CD8-positive, alpha-beta memory T cell (primary cell): ENCODE measurements around the gene PPFIA2. TPM values are rescaled to one million over a fixed set of nuclear protein-coding genes. Genes with fewer than 3 reads are reported as not detected.

Source experiments
- CTCF ChIA-PET: fragments of 350-600 bp; sonication (Branson Sonifier 250); formaldehyde crosslinking; loops from one replicate; lab custom pipeline; 2021; ENCODE audit warnings: antibody characterized with exemption; lab: Charles Lee
- POLR2A ChIA-PET: fragments of 350-600 bp; sonication (Branson Sonifier 250); formaldehyde crosslinking; loops from one replicate; lab custom pipeline; 2021; ENCODE audit warnings: antibody characterized with exemption; lab: Charles Lee
- DNase-seq, 5 donors: peaks; one replicate each; pipeline versions ENCODE4 v3.0.0 to v3.0.0-alpha.2; 2020 to 2022; ENCODE audit warnings: mixed read lengths in 1 of 5
- H3K27ac ChIP-seq: one replicate; pipeline ENCODE4 v1.7.0; 2013; ENCODE audit warnings: low read depth, mild to moderate bottlenecking, low read length, moderate library complexity
- H3K27me3 ChIP-seq: 2 replicates; pipeline ENCODE4 v1.7.0; 2013; ENCODE audit warnings: low read length, mild to moderate bottlenecking; ENCODE audit not compliant: insufficient read depth, poor library complexity, severe bottlenecking
- H3K36me3 ChIP-seq: 2 replicates; pipeline ENCODE4 v1.7.0; 2013; ENCODE audit warnings: mild to moderate bottlenecking, low read length, moderate library complexity; ENCODE audit not compliant: insufficient read depth
- H3K4me1 ChIP-seq: 2 replicates; pipeline ENCODE4 v1.7.0; 2013; ENCODE audit warnings: mild to moderate bottlenecking, low read length, moderate library complexity; ENCODE audit not compliant: insufficient read depth
- H3K4me3 ChIP-seq: 2 replicates; pipeline ENCODE4 v1.7.0; 2013; ENCODE audit warnings: mild to moderate bottlenecking, low read length
- H3K9me3 ChIP-seq: 2 replicates; pipeline ENCODE4 v1.7.0; 2013; ENCODE audit warnings: mild to moderate bottlenecking, low read length
- H3K27ac Mint-ChIP-seq, 8 donors: one replicate each; pipeline ENCODE4 v1.8.0; 2020 to 2021; ENCODE audit warnings: mixed read lengths in 8 of 8, mild to moderate bottlenecking in 6 of 8, inconsistent platforms in 3 of 8, moderate library complexity in 3 of 8
- H3K27me3 Mint-ChIP-seq, 2 donors: one replicate each; pipeline ENCODE4 v1.8.0; 2020 to 2021; ENCODE audit warnings: mixed read lengths in 2 of 2, mild to moderate bottlenecking in 1 of 2, moderate library complexity in 1 of 2
- H3K36me3 Mint-ChIP-seq, 3 donors: one replicate each; pipeline ENCODE4 v1.8.0; 2020 to 2021; ENCODE audit warnings: mixed read lengths in 3 of 3, inconsistent platforms in 1 of 3, mild to moderate bottlenecking in 1 of 3
- H3K4me1 Mint-ChIP-seq, 3 donors: one replicate each; pipeline ENCODE4 v1.8.0; 2020 to 2021; ENCODE audit warnings: mixed read lengths in 3 of 3, inconsistent platforms in 1 of 3, mild to moderate bottlenecking in 1 of 3
- H3K4me3 Mint-ChIP-seq, 7 donors: one replicate each; pipeline ENCODE4 v1.8.0; 2020 to 2021; ENCODE audit warnings: mixed read lengths in 7 of 7, mild to moderate bottlenecking in 6 of 7, moderate library complexity in 4 of 7, inconsistent platforms in 2 of 7
- H3K9me3 Mint-ChIP-seq, 5 donors: one replicate each; pipeline ENCODE4 v1.8.0; 2020 to 2022; ENCODE audit warnings: mixed read lengths in 5 of 5, mild to moderate bottlenecking in 3 of 5, moderate library complexity in 2 of 5, inconsistent platforms in 1 of 5
- polyA plus RNA-seq: library from polyadenylated mRNA; unstranded; fragments of 300-500 nt; fragmentation: Illumina TruSeq; gene quantifications from one replicate; pipeline ENCODE4 v1.2.3, GENCODE V29; 2021
- total RNA-seq, 2 experiments: library from RNA; stranded (reverse); gene quantifications; one replicate each; pipeline ENCODE4 v1.2.3, GENCODE V29; 2021

Gene PPFIA2
- total and polyA plus RNA-seq, 3 experiments from 2014 or later: not detected

- H3K4me3 ChIP-seq: no peak overlapping the region
- POLR2A ChIA-PET: no interaction called here
Observed at GRCh38 chr12:81294325-81295190, 464.6 kb downstream of the PPFIA2 start.

GRCh38 chr12:81288651-81289050, 470.5 kb downstream of the PPFIA2 start:
- H3K27ac ChIP-seq: no peak overlapping the region
- no peaks in the 10 kb centered on the region for H3K4me1 ChIP-seq
- H3K36me3 ChIP-seq: no peaks in the 10 kb centered on the region
- POLR2A ChIA-PET: no interaction called here
- H3K4me3 ChIP-seq: no peak overlapping the region
- Mint-ChIP-seq H3K27ac (no peak overlapping the region), H3K4me1 (no peaks in the 10 kb centered on the region), H3K27me3 (no peaks in the 10 kb centered on the region), H3K9me3 (peaks cover 0 to 22% (median 2%) of the 10 kb centered on the region in 5 donors), H3K4me3 (no peak overlapping the region), H3K36me3 (no peaks in the 10 kb centered on the region)
- no peaks in the 10 kb centered on the region for H3K9me3 ChIP-seq
- CTCF ChIA-PET: no interaction called here
- H3K27me3 ChIP-seq: no peaks in the 10 kb centered on the region
- DNase-seq: no peak

More at GRCh38 chr12:81294325-81295190, 464.6 kb downstream of the PPFIA2 start:
- no peak overlapping the region for H3K4me3 Mint-ChIP-seq
- no peaks in the 10 kb centered on the region for H3K4me1 ChIP-seq
- no peaks in the 10 kb centered on the region for H3K27me3 ChIP-seq
- H3K9me3 Mint-ChIP-seq: peaks cover 0 to 18% (median 6%) of the 10 kb centered on the region in 5 donors
- H3K36me3 Mint-ChIP-seq: no peaks in the 10 kb centered on the region
- no peak overlapping the region for H3K27ac ChIP-seq
- H3K9me3 ChIP-seq: no peaks in the 10 kb centered on the region
- CTCF ChIA-PET: no interaction called here
- H3K36me3 ChIP-seq: no peaks in the 10 kb centered on the region
- no peaks in the 10 kb centered on the region for H3K27me3 Mint-ChIP-seq
- no peak overlapping the region for H3K27ac Mint-ChIP-seq
- DNase-seq: no peak
- no peaks in the 10 kb centered on the region for H3K4me1 Mint-ChIP-seq

GRCh38 chr12:81284137-81284536, 475.0 kb downstream of the PPFIA2 start:
- H3K9me3 Mint-ChIP-seq: peaks cover 0 to 21% (median 2%) of the 10 kb centered on the region in 5 donors
- H3K27me3 Mint-ChIP-seq: no peaks in the 10 kb centered on the region
- H3K4me1 Mint-ChIP-seq: no peaks in the 10 kb centered on the region
- Histone ChIP-seq H3K27ac (no peak overlapping the region), H3K27me3 (no peaks in the 10 kb centered on the region), H3K4me3 (no peak overlapping the region), H3K9me3 (no peaks in the 10 kb centered on the region), H3K4me1 (no peaks in the 10 kb centered on the region), H3K36me3 (no peaks in the 10 kb centered on the region)
- DNase-seq: no peak
- POLR2A ChIA-PET: no interaction called here
- no peak overlapping the region for H3K27ac Mint-ChIP-seq
- H3K4me3 Mint-ChIP-seq: no peak overlapping the region
- CTCF ChIA-PET: no interaction called here
- no peaks in the 10 kb centered on the region for H3K36me3 Mint-ChIP-seq

GRCh38 chr12:81274637-81275529, 484.3 kb downstream of the PPFIA2 start:
- Mint-ChIP-seq H3K4me1 (no peaks in the 10 kb centered on the region), H3K4me3 (no peak overlapping the region), H3K9me3 (peaks cover 5 to 41% (median 9%) of the 10 kb centered on the region in 5 donors), H3K27me3 (no peaks in the 10 kb centered on the region), H3K27ac (no peak overlapping the region), H3K36me3 (no peaks in the 10 kb centered on the region)
- POLR2A ChIA-PET: no interaction called here
- no peak overlapping the region for H3K4me3 ChIP-seq
- H3K9me3 ChIP-seq: no peaks in the 10 kb centered on the region
- CTCF ChIA-PET: no interaction called here
- H3K27ac ChIP-seq: no peak overlapping the region
- no peaks in the 10 kb centered on the region for H3K4me1 ChIP-seq
- H3K27me3 ChIP-seq: no peaks in the 10 kb centered on the region
- no peak for DNase-seq
- no peaks in the 10 kb centered on the region for H3K36me3 ChIP-seq

- Mint-ChIP-seq H3K4me1 (no peaks in the 10 kb centered on the region), H3K4me3 (no peak overlapping the region), H3K27ac (no peak overlapping the region), H3K36me3 (no peaks in the 10 kb centered on the region), H3K9me3 (peaks cover 0 to 39% (median 14%) of the 10 kb centered on the region in 5 donors), H3K27me3 (no peaks in the 10 kb centered on the region)
- H3K4me3 ChIP-seq: no peak overlapping the region
- H3K9me3 ChIP-seq: no peaks in the 10 kb centered on the region
- CTCF ChIA-PET: no interaction called here
- no peak for DNase-seq
- POLR2A ChIA-PET: no interaction called here
- no peaks in the 10 kb centered on the region for H3K4me1 ChIP-seq
- H3K27ac ChIP-seq: no peak overlapping the region
- H3K36me3 ChIP-seq: no peaks in the 10 kb centered on the region
- H3K27me3 ChIP-seq: no peaks in the 10 kb centered on the region
Observed at GRCh38 chr12:81270385-81270784, 488.8 kb downstream of the PPFIA2 start.

GRCh38 chr12:81263072-81263471, 496.1 kb downstream of the PPFIA2 start:
- Mint-ChIP-seq H3K27me3 (no peaks in the 10 kb centered on the region), H3K27ac (no peak overlapping the region), H3K36me3 (no peaks in the 10 kb centered on the region), H3K4me3 (no peak overlapping the region), H3K4me1 (no peaks in the 10 kb centered on the region), H3K9me3 (peaks cover 0 to 31% (median 2%) of the 10 kb centered on the region in 5 donors)
- H3K36me3 ChIP-seq: no peaks in the 10 kb centered on the region
- CTCF ChIA-PET: no interaction called here
- POLR2A ChIA-PET: no interaction called here
- no peaks in the 10 kb centered on the region for H3K9me3 ChIP-seq
- H3K4me1 ChIP-seq: no peaks in the 10 kb centered on the region
- no peak overlapping the region for H3K4me3 ChIP-seq
- no peak overlapping the region for H3K27ac ChIP-seq
- DNase-seq: no peak
- no peaks in the 10 kb centered on the region for H3K27me3 ChIP-seq

GRCh38 chr12:81261508-81262207, 497.5 kb downstream of the PPFIA2 start:
- no peaks in the 10 kb centered on the region for H3K36me3 ChIP-seq
- H3K4me3 ChIP-seq: no peak overlapping the region
- Mint-ChIP-seq H3K9me3 (peaks cover 0 to 36% (median 2%) of the 10 kb centered on the region in 5 donors), H3K4me1 (no peaks in the 10 kb centered on the region), H3K27me3 (no peaks in the 10 kb centered on the region), H3K4me3 (no peak overlapping the region), H3K36me3 (no peaks in the 10 kb centered on the region), H3K27ac (no peak overlapping the region)
- H3K27me3 ChIP-seq: no peaks in the 10 kb centered on the region
- no peaks in the 10 kb centered on the region for H3K9me3 ChIP-seq
- DNase-seq: no peak
- CTCF ChIA-PET: no interaction called here
- no peak overlapping the region for H3K27ac ChIP-seq
- POLR2A ChIA-PET: no interaction called here
- no peaks in the 10 kb centered on the region for H3K4me1 ChIP-seq
